ENCODE results near the gene FAM193A.

DNA sequence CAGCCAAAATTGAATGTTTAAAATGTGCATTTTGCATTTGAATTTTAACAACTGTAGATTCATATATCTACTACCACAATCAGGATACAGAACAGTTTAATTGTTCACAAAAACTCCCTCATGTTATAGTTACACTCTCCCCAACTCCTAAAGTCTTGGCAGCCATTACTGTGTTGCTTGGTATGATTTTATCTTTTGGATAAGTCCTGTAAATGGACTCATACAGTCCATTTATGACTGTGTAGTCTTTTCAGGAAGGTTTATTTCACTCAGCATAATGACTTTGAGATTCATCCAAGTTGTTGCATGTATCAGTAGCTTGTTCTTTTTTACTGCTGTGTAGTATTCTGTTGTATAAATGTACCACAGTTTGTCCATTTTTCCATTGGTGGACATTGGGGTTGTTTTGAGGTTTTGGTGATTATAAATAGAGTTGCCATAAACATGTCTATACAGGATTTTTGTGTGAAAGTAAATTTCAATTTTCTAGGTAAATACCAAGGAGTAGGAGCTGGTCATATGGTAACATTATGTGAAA is 9.9 kb downstream of the FAM193A start:
- TF ChIP-seq, protein P1, sequence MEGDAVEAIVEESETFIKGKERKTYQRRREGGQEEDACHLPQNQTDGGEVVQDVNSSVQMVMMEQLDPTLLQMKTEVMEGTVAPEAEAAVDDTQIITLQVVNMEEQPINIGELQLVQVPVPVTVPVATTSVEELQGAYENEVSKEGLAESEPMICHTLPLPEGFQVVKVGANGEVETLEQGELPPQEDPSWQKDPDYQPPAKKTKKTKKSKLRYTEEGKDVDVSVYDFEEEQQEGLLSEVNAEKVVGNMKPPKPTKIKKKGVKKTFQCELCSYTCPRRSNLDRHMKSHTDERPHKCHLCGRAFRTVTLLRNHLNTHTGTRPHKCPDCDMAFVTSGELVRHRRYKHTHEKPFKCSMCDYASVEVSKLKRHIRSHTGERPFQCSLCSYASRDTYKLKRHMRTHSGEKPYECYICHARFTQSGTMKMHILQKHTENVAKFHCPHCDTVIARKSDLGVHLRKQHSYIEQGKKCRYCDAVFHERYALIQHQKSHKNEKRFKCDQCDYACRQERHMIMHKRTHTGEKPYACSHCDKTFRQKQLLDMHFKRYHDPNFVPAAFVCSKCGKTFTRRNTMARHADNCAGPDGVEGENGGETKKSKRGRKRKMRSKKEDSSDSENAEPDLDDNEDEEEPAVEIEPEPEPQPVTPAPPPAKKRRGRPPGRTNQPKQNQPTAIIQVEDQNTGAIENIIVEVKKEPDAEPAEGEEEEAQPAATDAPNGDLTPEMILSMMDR (IDR thresholded peaks at IDR 0.05): no peak
- no peak for TF ChIP-seq POLR2A (IDR thresholded peaks at IDR 0.05)
